Renal pelvis (tissue), 4 donors: ENCODE measurements around the gene PTPN7. TPM values are rescaled to one million over a fixed set of nuclear protein-coding genes. Genes with fewer than 3 reads are reported as not detected.
"Not testable (repeated sequence)": the region's sequence is repeated elsewhere in the genome, so short reads cannot be mapped to it uniquely, and the experiment has no call there.

Experiments
- DNase-seq: peaks from one replicate; pipeline ENCODE4 v3.0.0-alpha.2; 2013
- polyA plus RNA-seq, 3 donors: library from polyadenylated mRNA; unstranded; fragments of 120-200 nt; gene quantifications; one replicate each; pipeline ENCODE4 v1.2.1, GENCODE V29; 2013; ENCODE audit not compliant: insufficient read length in 3 of 3

PTPN7 gene
- polyA plus RNA-seq, 3 donors: 1.0 to 2.0 (median 1.3) TPM

GRCh38 chr1:202152399-202152798, 8.0 kb downstream of the PTPN7 start:
- no peak for DNase-seq

- DNase-seq: no peak
These were observed 9.4 kb downstream of the PTPN7 start for GRCh38 chr1:202151045-202151444.

GRCh38 chr1:202150602-202151001, 9.8 kb downstream of the PTPN7 start:
- no peak for DNase-seq

GRCh38 chr1:202150187-202150586, 10.2 kb downstream of the PTPN7 start:
- DNase-seq: no peak

GRCh38 chr1:202149566-202149965, 10.8 kb downstream of the PTPN7 start:
- DNase-seq: no peak

- no peak for DNase-seq
These were observed 12.0 kb downstream of the PTPN7 start for GRCh38 chr1:202148391-202148790.

GRCh38 chr1:202146993-202147392, 13.4 kb downstream of the PTPN7 start:
- no peak for DNase-seq

GRCh38 chr1:202146279-202146678, 14.1 kb downstream of the PTPN7 start:
- DNase-seq: no peak

GRCh38 chr1:202145744-202146140, 14.7 kb downstream of the PTPN7 start:
- DNase-seq: not testable (repeated sequence)

- DNase-seq: no peak
These were observed 15.2 kb downstream of the PTPN7 start for GRCh38 chr1:202145068-202145743.

- peak; percentile 65 for DNase-seq
These were observed 15.9 kb downstream of the PTPN7 start, which contains the start of gene ARL8A for GRCh38 chr1:202144402-202145067. Gene ARL8A (minus strand): TSS chr1:202144737. CDS start chr1:202144572, 165 bp downstream.

- DNase-seq: no peak
These were observed 16.5 kb downstream of the PTPN7 start for GRCh38 chr1:202143768-202144401.

- no peak for DNase-seq
These were observed 17.2 kb downstream of the PTPN7 start for GRCh38 chr1:202143011-202143767.

- not testable (repeated sequence) for DNase-seq
These were observed 18.9 kb downstream of the PTPN7 start for GRCh38 chr1:202141468-202141867.

GRCh38 chr1:202140833-202141232, 19.6 kb downstream of the PTPN7 start:
- DNase-seq: no peak

GRCh38 chr1:202135221-202135721, 25.1 kb downstream of the PTPN7 start:
- no peak for DNase-seq

- no peak for DNase-seq
These were observed 25.7 kb downstream of the PTPN7 start for GRCh38 chr1:202134645-202135172.

- DNase-seq: no peak
These were observed 26.4 kb downstream of the PTPN7 start for GRCh38 chr1:202133989-202134388.

GRCh38 chr1:202133496-202133895, 26.9 kb downstream of the PTPN7 start:
- no peak for DNase-seq

GRCh38 chr1:202133001-202133400, 27.4 kb downstream of the PTPN7 start:
- DNase-seq: no peak

- no peak for DNase-seq
These were observed 28.2 kb downstream of the PTPN7 start for GRCh38 chr1:202131956-202132821.
